Measurements from ENCODE around the gene LIPK. TPM values are rescaled to one million over a fixed set of nuclear protein-coding genes. Genes with fewer than 3 reads are reported as not detected.

LIPK gene
- total RNA-seq, 4 donors from 2014 or later, result not detected

- Histone ChIP-seq H3K27me3 (no peaks in the 10 kb centered on the region), H3K36me3 (no peaks in the 10 kb centered on the region), H3K4me1 (no peaks in the 10 kb centered on the region), H3K4me3 (no peak overlapping the region), H3K9me3 (no peaks in the 10 kb centered on the region), H3K27ac (no peak overlapping the region)
- intact Hi-C loops (cut with DNase I; ENCODE audit: low total_unique reads), result no loop called here
- DNase-seq, result no peak
- TF ChIP-seq, protein P1, sequence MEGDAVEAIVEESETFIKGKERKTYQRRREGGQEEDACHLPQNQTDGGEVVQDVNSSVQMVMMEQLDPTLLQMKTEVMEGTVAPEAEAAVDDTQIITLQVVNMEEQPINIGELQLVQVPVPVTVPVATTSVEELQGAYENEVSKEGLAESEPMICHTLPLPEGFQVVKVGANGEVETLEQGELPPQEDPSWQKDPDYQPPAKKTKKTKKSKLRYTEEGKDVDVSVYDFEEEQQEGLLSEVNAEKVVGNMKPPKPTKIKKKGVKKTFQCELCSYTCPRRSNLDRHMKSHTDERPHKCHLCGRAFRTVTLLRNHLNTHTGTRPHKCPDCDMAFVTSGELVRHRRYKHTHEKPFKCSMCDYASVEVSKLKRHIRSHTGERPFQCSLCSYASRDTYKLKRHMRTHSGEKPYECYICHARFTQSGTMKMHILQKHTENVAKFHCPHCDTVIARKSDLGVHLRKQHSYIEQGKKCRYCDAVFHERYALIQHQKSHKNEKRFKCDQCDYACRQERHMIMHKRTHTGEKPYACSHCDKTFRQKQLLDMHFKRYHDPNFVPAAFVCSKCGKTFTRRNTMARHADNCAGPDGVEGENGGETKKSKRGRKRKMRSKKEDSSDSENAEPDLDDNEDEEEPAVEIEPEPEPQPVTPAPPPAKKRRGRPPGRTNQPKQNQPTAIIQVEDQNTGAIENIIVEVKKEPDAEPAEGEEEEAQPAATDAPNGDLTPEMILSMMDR (IDR thresholded peaks at IDR 0.05), result no peak
- TF ChIP-seq POLR2A (IDR thresholded peaks at IDR 0.05), result no peak
These were observed 77.7 kb downstream of the LIPK start for GRCh38 chr10:88783724-88784123.

DNA sequence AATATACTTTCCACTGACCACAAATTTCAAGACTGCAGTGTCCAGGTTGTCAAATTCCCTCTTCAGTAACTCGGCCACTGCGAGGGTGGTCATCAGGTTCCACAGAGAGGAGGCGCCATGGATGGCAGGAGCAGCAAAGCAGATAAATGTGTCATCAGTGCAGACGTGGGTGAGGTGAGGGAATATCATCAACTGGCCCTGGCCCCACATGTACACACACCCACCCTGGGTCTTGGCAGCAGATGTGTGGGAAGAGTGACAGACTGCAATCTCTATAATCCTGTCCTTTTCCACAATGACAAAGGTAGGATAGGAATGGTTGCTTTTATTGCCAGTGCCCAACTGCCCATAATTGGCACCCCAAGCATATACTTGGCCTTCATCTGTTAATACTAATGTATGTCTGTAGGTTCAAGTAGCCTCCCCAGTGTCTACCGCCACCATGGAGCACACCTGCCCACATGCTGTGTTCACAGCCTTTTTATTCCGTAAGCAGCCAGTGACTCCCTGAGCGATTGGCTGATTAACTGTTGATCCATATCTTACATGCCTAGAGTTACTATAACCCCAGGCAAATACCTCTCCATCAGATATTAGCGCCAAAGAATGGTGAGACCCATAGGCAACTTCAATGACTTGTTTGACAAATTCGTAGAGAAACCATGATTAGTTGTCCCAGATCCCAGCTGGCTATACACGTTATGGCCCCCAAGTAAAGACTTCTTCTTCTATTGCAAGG is 80.2 kb downstream of the LIPK start:
- TF ChIP-seq POLR2A (IDR thresholded peaks at IDR 0.05), result no peak
- TF ChIP-seq, protein P1 (IDR thresholded peaks at IDR 0.05), result no peak
- Histone ChIP-seq H3K4me3 (no peak overlapping the region), H3K27ac (no peak overlapping the region), H3K4me1 (no peaks in the 10 kb centered on the region), H3K36me3 (no peaks in the 10 kb centered on the region), H3K27me3 (no peaks in the 10 kb centered on the region), H3K9me3 (no peaks in the 10 kb centered on the region)
- intact Hi-C loops (cut with DNase I; ENCODE audit: low total_unique reads), result no loop called here
- no peak for DNase-seq

- no peaks in the 10 kb centered on the region for H3K4me1 ChIP-seq
- H3K4me3 ChIP-seq, result no peak overlapping the region
- intact Hi-C loops (cut with DNase I; ENCODE audit: low total_unique reads), result no loop called here
- no peak overlapping the region for H3K27ac ChIP-seq
- TF ChIP-seq, protein P1 (IDR thresholded peaks at IDR 0.05), result no peak
- no peak for TF ChIP-seq POLR2A (IDR thresholded peaks at IDR 0.05)
- H3K27me3 ChIP-seq, result no peaks in the 10 kb centered on the region
- no peaks in the 10 kb centered on the region for H3K36me3 ChIP-seq
- no peaks in the 10 kb centered on the region for H3K9me3 ChIP-seq
- no peak for DNase-seq
These were observed 81.4 kb downstream of the LIPK start for GRCh38 chr10:88787463-88787862.

GRCh38 chr10:88788924-88789323 is 82.9 kb downstream of the LIPK start:
- no peak for DNase-seq
- no peaks in the 10 kb centered on the region for H3K9me3 ChIP-seq
- no peaks in the 10 kb centered on the region for H3K4me1 ChIP-seq
- intact Hi-C loops (cut with DNase I; ENCODE audit: low total_unique reads), result no loop called here
- H3K27me3 ChIP-seq, result no peaks in the 10 kb centered on the region
- no peak overlapping the region for H3K27ac ChIP-seq
- TF ChIP-seq, protein P1 (IDR thresholded peaks at IDR 0.05), result no peak
- no peak for TF ChIP-seq POLR2A (IDR thresholded peaks at IDR 0.05)
- H3K36me3 ChIP-seq, result no peaks in the 10 kb centered on the region
- H3K4me3 ChIP-seq, result no peak overlapping the region

- H3K4me3 ChIP-seq, result no peak overlapping the region
- intact Hi-C loops (cut with DNase I; ENCODE audit: low total_unique reads), result no loop called here
- no peak overlapping the region for H3K27ac ChIP-seq
- no peak for TF ChIP-seq POLR2A (IDR thresholded peaks at IDR 0.05)
- TF ChIP-seq, protein P1 (IDR thresholded peaks at IDR 0.05), result no peak
- H3K4me1 ChIP-seq, result no peaks in the 10 kb centered on the region
- no peaks in the 10 kb centered on the region for H3K27me3 ChIP-seq
- no peaks in the 10 kb centered on the region for H3K9me3 ChIP-seq
- H3K36me3 ChIP-seq, result no peaks in the 10 kb centered on the region
- no peak for DNase-seq
These were observed 85.9 kb downstream of the LIPK start for GRCh38 chr10:88791924-88792323.
